ENCODE results near the gene LETMD1. TPM values are rescaled to one million over a fixed set of nuclear protein-coding genes. Genes with fewer than 3 reads are reported as not detected.
A peak's percentile ranks its signal among the peaks of the same experiment; 100 is the strongest.

LETMD1 gene
- polyA plus RNA-seq, 1 experiment, result 57.1 TPM

DNA sequence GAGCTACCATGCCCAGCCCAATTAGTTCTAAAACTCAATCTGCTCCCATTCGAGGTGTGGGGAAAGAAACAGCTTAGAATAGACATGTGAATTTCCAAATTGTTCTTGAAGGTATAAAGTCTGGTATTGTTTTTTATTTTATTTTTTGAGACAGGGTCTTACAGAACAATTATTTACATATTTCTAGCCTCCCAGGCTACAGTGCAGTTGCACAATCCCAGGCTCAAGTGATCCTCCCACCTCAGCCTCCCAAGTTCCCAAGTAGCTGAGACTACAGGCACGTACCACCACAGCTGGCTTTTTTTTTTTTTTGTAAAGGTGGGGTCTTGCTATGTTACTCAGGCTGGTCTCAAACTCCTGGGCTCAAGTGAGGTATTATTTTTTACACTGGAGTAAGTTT, 28.2 kb upstream of the LETMD1 start:
- CTCF ChIA-PET, result interaction anchor here (1.2 kb wide), 1 partner anchor 35 kb away, joined by 4 read pairs; no protein-coding TSS in a partner anchor
- POLR2A ChIA-PET, result no interaction called here
- H3K36me3 ChIP-seq (ENCODE audit: control insufficient read depth, insufficient read depth, low read length), result no peaks in the 10 kb centered on the region

DNA sequence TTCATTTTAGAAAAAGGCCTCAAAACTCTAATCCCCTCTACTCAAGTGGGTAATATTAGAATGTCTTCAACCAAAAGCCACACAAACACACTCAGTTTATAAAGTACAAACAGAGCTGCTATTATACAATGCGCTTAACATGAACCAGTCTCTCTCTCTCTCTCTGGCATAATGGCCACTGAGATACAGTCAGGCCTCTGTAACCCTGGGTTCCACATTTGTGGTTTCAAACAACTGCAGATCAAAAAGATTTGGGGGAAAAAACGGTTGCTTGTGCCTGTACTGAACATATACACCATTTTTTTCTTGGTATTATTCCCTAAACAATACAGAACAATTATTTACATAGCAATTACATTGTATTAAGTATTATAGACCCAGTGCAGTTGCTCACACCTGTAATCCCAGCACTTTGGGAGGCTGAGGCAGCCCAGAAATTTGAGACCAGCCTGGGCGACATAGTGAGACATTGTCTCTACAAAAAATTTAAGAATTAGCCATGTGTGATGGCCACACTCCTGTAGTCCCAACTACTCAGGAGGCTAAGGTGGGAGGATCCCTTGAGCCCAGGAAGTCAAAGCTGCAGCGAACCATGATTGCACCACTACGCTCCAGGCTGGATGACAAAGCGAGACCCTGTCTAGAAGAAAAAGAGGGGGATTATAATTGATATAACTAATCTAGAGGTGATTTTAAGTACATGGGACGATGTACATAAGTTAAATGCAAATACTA, 27.5 kb upstream of the LETMD1 start:
- Histone ChIP-seq H3K36me3 (ENCODE audit: control insufficient read depth, insufficient read depth, low read length) (no peaks in the 10 kb centered on the region), H3K4me3 (ENCODE audit: low read depth, low read length) (no peak overlapping the region), H3K27me3 (ENCODE audit: control insufficient read depth, insufficient read depth, low read length) (no peaks in the 10 kb centered on the region)
- no peak for DNase-seq (ENCODE audit: low read depth)
- CTCF ChIA-PET, result interaction anchor here (1.1 to 1.7 kb wide), 2 partner anchors 11 to 34 kb away, joined by 3 to 6 read pairs; no protein-coding TSS in a partner anchor
- TF ChIP-seq, protein P1, sequence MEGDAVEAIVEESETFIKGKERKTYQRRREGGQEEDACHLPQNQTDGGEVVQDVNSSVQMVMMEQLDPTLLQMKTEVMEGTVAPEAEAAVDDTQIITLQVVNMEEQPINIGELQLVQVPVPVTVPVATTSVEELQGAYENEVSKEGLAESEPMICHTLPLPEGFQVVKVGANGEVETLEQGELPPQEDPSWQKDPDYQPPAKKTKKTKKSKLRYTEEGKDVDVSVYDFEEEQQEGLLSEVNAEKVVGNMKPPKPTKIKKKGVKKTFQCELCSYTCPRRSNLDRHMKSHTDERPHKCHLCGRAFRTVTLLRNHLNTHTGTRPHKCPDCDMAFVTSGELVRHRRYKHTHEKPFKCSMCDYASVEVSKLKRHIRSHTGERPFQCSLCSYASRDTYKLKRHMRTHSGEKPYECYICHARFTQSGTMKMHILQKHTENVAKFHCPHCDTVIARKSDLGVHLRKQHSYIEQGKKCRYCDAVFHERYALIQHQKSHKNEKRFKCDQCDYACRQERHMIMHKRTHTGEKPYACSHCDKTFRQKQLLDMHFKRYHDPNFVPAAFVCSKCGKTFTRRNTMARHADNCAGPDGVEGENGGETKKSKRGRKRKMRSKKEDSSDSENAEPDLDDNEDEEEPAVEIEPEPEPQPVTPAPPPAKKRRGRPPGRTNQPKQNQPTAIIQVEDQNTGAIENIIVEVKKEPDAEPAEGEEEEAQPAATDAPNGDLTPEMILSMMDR (IDR thresholded peaks at IDR 0.05; ENCODE audit: insufficient read depth, low read depth, low read length), result no peak
- POLR2A ChIA-PET, result no interaction called here

More for the DNA sequence above, 28.2 kb upstream of the LETMD1 start:
- DNase-seq (ENCODE audit: low read depth), result no peak
- TF ChIP-seq, protein P1 (IDR thresholded peaks at IDR 0.05; ENCODE audit: insufficient read depth, low read depth, low read length), result no peak
- Histone ChIP-seq H3K27me3 (ENCODE audit: control insufficient read depth, insufficient read depth, low read length) (no peaks in the 10 kb centered on the region), H3K4me3 (ENCODE audit: low read depth, low read length) (no peak overlapping the region)

DNA sequence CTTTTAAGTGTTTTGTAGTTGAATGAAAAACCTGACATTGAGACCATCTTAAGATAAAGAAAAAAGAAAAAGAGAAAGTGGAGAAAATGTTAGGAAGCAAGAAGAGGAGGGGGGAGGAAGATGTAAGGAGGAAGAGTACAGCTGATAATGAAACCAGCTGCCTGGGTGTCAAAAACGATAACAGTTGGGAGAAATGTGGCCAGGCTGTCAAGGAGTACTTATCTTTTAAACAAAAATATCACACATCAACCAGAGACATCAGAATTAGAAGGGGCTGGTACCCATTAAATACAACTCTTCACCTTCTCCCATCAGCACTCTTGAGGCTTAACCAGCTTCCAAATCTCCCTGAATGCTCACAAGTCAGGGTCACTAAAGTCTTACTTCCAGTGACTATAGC, 26.4 kb upstream of the LETMD1 start:
- ChIA-PET CTCF (interaction anchor here (1.1 to 1.7 kb wide), 2 partner anchors 12 to 35 kb away, joined by 3 to 6 read pairs; no protein-coding TSS in a partner anchor), POLR2A (no interaction called here)
- H3K4me3 ChIP-seq (ENCODE audit: low read depth, low read length), result no peak overlapping the region
- H3K27me3 ChIP-seq (ENCODE audit: control insufficient read depth, insufficient read depth, low read length), result no peaks in the 10 kb centered on the region
- DNase-seq (ENCODE audit: low read depth), result no peak
- TF ChIP-seq, protein P1 (IDR thresholded peaks at IDR 0.05; ENCODE audit: insufficient read depth, low read depth, low read length), result no peak
- H3K36me3 ChIP-seq (ENCODE audit: control insufficient read depth, insufficient read depth, low read length), result no peaks in the 10 kb centered on the region

DNA sequence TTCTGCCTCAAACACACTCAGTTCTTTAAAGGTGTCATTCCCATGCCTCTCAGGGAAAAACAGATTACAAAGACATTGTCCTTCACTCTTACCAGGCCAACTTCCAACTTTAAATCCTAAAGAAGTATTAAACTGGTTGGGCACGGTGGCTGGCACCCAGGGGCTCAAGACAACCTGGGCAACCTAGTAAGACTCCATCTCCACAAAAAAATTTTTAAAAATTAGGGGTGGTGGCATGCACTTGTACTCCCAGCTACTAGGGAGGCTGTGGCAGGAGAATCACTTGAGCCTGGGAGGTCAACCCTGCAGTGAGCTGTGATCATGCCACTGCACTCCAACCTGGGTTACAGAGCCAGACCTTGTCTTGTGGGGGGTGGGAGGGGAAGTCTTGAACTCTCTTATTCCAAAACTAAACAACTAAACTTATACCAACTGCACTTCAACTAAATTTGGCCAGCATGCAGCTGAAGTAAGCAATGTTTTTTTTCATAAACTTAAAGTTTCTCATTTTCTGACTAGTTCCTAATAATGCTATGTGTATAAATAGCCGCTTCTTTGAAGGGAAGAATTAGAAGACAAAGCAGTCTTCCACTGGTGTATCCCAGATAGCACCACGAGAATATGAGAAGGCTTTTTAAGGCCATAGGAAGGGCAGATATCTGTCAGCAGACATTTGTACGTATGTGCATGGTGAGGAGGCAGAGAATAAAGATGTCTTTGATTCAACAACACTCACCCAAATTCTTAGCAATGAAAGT, 24.3 kb upstream of the LETMD1 start:
- H3K27me3 ChIP-seq (ENCODE audit: control insufficient read depth, insufficient read depth, low read length), result no peaks in the 10 kb centered on the region
- TF ChIP-seq, protein P1 (IDR thresholded peaks at IDR 0.05; ENCODE audit: insufficient read depth, low read depth, low read length), result no peak
- ChIA-PET CTCF (interaction anchor here (0.8 kb wide), 1 partner anchor 12 kb away, joined by 3 read pairs; no protein-coding TSS in a partner anchor), POLR2A (interaction anchor here (0.5 kb wide), 2 partner anchors 214 to 1695 kb away, joined by 4 to 5 read pairs; no protein-coding TSS in a partner anchor)
- no peak for DNase-seq (ENCODE audit: low read depth)
- H3K4me3 ChIP-seq (ENCODE audit: low read depth, low read length), result peak overlapping the region; percentile 29
- no peaks in the 10 kb centered on the region for H3K36me3 ChIP-seq (ENCODE audit: control insufficient read depth, insufficient read depth, low read length)

DNA sequence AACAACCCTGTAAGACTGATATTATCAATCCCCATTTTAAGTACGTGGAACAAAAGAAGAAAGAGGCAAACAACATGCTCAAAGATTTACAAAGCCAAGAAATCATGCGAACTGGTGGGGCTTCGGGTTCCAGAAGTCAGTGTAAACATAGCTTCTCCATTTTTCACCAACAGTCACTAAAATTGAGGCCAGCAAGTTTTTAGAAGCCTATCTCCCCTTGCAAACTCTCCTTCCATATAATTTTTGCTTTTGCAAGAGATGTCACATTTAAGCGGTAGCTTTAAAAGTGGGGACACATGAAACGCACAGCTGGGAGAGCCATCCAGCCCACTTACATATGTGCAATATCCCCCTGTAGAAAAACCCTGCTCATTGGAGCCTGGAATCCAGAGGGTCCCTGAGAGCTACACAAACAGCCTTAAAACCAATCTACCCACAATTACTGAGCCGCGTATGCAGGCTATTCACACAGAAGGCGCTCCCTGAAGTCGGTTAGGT, 22.7 kb upstream of the LETMD1 start:
- POLR2A ChIA-PET, result interaction anchor here (0.6 kb wide), 1 partner anchor 266 kb away, joined by 4 read pairs; no protein-coding TSS in a partner anchor
- CTCF ChIA-PET, result interaction anchor here (0.6 to 1.9 kb wide), 3 partner anchors 39 to 302 kb away, joined by 3 to 12 read pairs (median 8); no protein-coding TSS in a partner anchor

More for the DNA sequence above, 22.7 kb upstream of the LETMD1 start:
- no peaks in the 10 kb centered on the region for H3K36me3 ChIP-seq (ENCODE audit: control insufficient read depth, insufficient read depth, low read length)
- DNase-seq (ENCODE audit: low read depth), result no peak
- peak overlapping the region; percentile 90 for H3K4me3 ChIP-seq (ENCODE audit: low read depth, low read length)
- TF ChIP-seq, protein P1 (IDR thresholded peaks at IDR 0.05; ENCODE audit: insufficient read depth, low read depth, low read length), result no peak
- no peaks in the 10 kb centered on the region for H3K27me3 ChIP-seq (ENCODE audit: control insufficient read depth, insufficient read depth, low read length)
